ENCODE data around the gene GJC2.
"Not testable (repeated sequence)": the region's sequence is repeated elsewhere in the genome, so short reads cannot be mapped to it uniquely, and the experiment has no call there.

GJC2 gene

GRCh38 chr1:228174482-228175315, 25.0 kb downstream of the GJC2 start:
- no peak for DNase-seq

GRCh38 chr1:228175316-228176023, 25.7 kb downstream of the GJC2 start:
- DNase-seq = no peak

- DNase-seq = no peak
These were observed 26.3 kb downstream of the GJC2 start for GRCh38 chr1:228176024-228176395.

GRCh38 chr1:228176461-228177182, 26.9 kb downstream of the GJC2 start:
- DNase-seq = no peak

GRCh38 chr1:228177183-228177475, 27.4 kb downstream of the GJC2 start:
- no peak for DNase-seq

- no peak for DNase-seq
These were observed 28.3 kb downstream of the GJC2 start for GRCh38 chr1:228177721-228178710.

GRCh38 chr1:228178737-228179684, 29.3 kb downstream of the GJC2 start:
- DNase-seq = no peak

GRCh38 chr1:228180271-228180958, 30.7 kb downstream of the GJC2 start:
- DNase-seq = no peak

GRCh38 chr1:228180959-228181644, 31.4 kb downstream of the GJC2 start:
- no peak for DNase-seq

GRCh38 chr1:228181645-228182034, 31.9 kb downstream of the GJC2 start:
- DNase-seq = no peak

- DNase-seq = no peak
These were observed 32.7 kb downstream of the GJC2 start for GRCh38 chr1:228182296-228183030.

- DNase-seq = no peak
These were observed 34.4 kb downstream of the GJC2 start for GRCh38 chr1:228184152-228184551.

GRCh38 chr1:228185641-228185965, 35.9 kb downstream of the GJC2 start:
- DNase-seq = no peak

- DNase-seq = not testable (repeated sequence)
These were observed 38.5 kb downstream of the GJC2 start for GRCh38 chr1:228188249-228188648.

GRCh38 chr1:228190182-228190581, 40.5 kb downstream of the GJC2 start:
- DNase-seq = no peak

- no peak for DNase-seq
These were observed 41.0 kb downstream of the GJC2 start for GRCh38 chr1:228190778-228191177.

GRCh38 chr1:228194436-228194835, 44.7 kb downstream of the GJC2 start:
- no peak for DNase-seq

- no peak for DNase-seq
These were observed 45.4 kb downstream of the GJC2 start for GRCh38 chr1:228194921-228195812.
